ENCODE results near the gene TENM3.

DNA sequence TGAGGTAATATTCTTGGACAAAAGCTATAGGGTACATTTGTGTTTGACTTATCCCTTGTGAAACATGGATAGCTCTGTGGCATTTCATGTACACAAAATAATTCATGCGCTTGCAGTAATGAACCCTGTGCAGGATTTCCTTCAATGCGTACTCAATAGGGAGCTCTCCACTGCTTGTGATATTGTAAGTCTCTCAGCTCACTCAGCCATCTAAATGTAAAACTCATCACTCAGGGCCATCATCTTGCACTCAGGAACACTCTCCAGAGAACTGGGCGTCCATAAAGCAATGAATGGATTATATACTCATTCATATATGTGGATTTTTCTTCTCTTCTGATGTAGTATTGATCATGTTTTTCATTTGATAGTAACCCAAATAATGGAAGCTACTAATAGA is 385.9 kb downstream of the TENM3 start:
- TF ChIP-seq, protein P1, sequence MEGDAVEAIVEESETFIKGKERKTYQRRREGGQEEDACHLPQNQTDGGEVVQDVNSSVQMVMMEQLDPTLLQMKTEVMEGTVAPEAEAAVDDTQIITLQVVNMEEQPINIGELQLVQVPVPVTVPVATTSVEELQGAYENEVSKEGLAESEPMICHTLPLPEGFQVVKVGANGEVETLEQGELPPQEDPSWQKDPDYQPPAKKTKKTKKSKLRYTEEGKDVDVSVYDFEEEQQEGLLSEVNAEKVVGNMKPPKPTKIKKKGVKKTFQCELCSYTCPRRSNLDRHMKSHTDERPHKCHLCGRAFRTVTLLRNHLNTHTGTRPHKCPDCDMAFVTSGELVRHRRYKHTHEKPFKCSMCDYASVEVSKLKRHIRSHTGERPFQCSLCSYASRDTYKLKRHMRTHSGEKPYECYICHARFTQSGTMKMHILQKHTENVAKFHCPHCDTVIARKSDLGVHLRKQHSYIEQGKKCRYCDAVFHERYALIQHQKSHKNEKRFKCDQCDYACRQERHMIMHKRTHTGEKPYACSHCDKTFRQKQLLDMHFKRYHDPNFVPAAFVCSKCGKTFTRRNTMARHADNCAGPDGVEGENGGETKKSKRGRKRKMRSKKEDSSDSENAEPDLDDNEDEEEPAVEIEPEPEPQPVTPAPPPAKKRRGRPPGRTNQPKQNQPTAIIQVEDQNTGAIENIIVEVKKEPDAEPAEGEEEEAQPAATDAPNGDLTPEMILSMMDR (conservative IDR thresholded peaks at IDR 0.05): no peak
- TF ChIP-seq ZFX (IDR thresholded peaks at IDR 0.05): no peak

Measured in C4-2B (cell line).